GM18498 (cell line): ENCODE measurements around the gene STK17B.
"Not testable (repeated sequence)": the region's sequence is repeated elsewhere in the genome, so short reads cannot be mapped to it uniquely, and the experiment has no call there.

Experiments used
- ATAC-seq: cut with Tn5 transposase; IDR thresholded peaks from one replicate; pipeline ENCODE4 v1.9.1; 2021; ENCODE audit warnings: mild to moderate bottlenecking, moderate library complexity; ENCODE audit not compliant: unreplicated experiment

STK17B gene

GRCh38 chr2:196171248-196171871 lies at the start of gene STK17B:
Gene STK17B, minus strand, starts transcription at chr2:196171578. Its CDS starts 8,195 bp downstream, at chr2:196163383.
- peak; percentile 61 for ATAC-seq

GRCh38 chr2:196220671-196221070 lies 49.3 kb upstream of the STK17B start:
- ATAC-seq, result no peak

- no peak for ATAC-seq
Measured at GRCh38 chr2:196219671-196220070, 48.3 kb upstream of the STK17B start.

- ATAC-seq, result no peak
Measured at GRCh38 chr2:196218106-196218505, 46.7 kb upstream of the STK17B start.

- no peak for ATAC-seq
Measured at GRCh38 chr2:196217116-196217515, 45.7 kb upstream of the STK17B start.

GRCh38 chr2:196215376-196215775 lies 44.0 kb upstream of the STK17B start:
- no peak for ATAC-seq

GRCh38 chr2:196214156-196214555 lies 42.8 kb upstream of the STK17B start:
- ATAC-seq, result no peak

GRCh38 chr2:196213252-196213980 lies 42.0 kb upstream of the STK17B start:
- ATAC-seq, result no peak

- ATAC-seq, result no peak
Measured at GRCh38 chr2:196208915-196209314, 37.5 kb upstream of the STK17B start.

GRCh38 chr2:196206804-196207203 lies 35.4 kb upstream of the STK17B start:
- no peak for ATAC-seq

- ATAC-seq, result no peak
Measured at GRCh38 chr2:196205881-196206435, 34.6 kb upstream of the STK17B start.

GRCh38 chr2:196205011-196205766 lies 33.8 kb upstream of the STK17B start:
- no peak for ATAC-seq

- no peak for ATAC-seq
Measured at GRCh38 chr2:196201229-196202009, 30.0 kb upstream of the STK17B start.

- peak; percentile 98 for ATAC-seq
Measured at GRCh38 chr2:196200557-196200956, 29.2 kb upstream of the STK17B start.

GRCh38 chr2:196195758-196196157 lies 24.4 kb upstream of the STK17B start:
- ATAC-seq, result no peak

GRCh38 chr2:196195302-196195701 lies 23.9 kb upstream of the STK17B start:
- no peak for ATAC-seq

- ATAC-seq, result no peak
Measured at GRCh38 chr2:196191541-196191940, 20.2 kb upstream of the STK17B start.

GRCh38 chr2:196187898-196188458 lies 16.6 kb upstream of the STK17B start:
- peak; percentile 67 for ATAC-seq

- not testable (repeated sequence) for ATAC-seq
Measured at GRCh38 chr2:196187175-196187700, 15.9 kb upstream of the STK17B start.
